H7 (cell line): ENCODE measurements around the gene NHS. TPM values are rescaled to one million over a fixed set of nuclear protein-coding genes. Genes with fewer than 3 reads are reported as not detected.

Experiments used
- DNase-seq: peaks from one replicate; pipeline ENCODE4 v3.0.0; 2012
- H3K27me3 ChIP-seq: 2 replicates; pipeline ENCODE4 v1.6.0; 2011; ENCODE audit warnings: mild to moderate bottlenecking, low read length; ENCODE audit not compliant: control insufficient read depth, insufficient read depth
- H3K36me3 ChIP-seq: replicated peaks from 2 replicates; pipeline ENCODE4 v1.5.1; 2011; ENCODE audit warnings: low read length; ENCODE audit not compliant: control insufficient read depth, insufficient read depth
- H3K4me3 ChIP-seq: 2 replicates; pipeline ENCODE4 v1.5.1; 2011; ENCODE audit warnings: low read depth, mild to moderate bottlenecking, control low read depth, low read length, moderate library complexity; ENCODE audit not compliant: insufficient read depth
- total RNA-seq: library from RNA; depleted of rRNA; stranded (reverse); fragments of >200 nt; shearing (Covaris generic); gene quantifications from 2 replicates; pipeline ENCODE4 v1.2.3, GENCODE V29; 2014

NHS gene
- total RNA-seq, 1 experiment from 2014 or later = 5.2 TPM

DNA sequence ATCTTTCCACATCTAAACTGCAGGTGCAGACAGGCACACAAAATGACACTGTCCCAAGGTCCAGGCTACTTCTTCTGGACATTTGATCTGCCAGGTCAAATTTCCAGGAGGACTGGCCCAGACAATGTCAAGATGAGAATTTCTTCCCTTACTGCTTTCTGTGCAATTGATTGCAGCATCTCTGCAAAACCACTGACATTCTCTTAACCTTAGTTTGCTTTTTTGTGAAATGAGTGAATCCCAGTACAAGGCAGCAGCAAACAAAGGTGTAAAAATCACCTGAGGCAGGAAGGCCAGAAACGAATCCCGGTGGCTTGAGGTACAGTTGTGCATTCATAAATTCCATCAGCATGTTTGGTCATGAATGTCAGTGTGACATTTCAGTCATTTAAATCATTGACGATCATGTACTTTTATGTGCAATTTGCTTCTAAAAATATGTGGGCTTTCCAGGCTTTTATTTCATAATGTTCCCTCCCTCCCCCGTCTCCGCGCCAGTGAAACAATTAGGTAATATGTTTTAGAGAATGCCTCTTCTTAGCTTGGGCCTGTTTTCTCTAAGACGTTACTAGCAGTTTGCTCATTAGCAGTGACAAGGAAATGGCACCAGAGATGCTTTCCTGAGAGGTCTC is 39.1 kb downstream of the NHS start:
- no peaks in the 10 kb centered on the region for H3K36me3 ChIP-seq
- H3K27me3 ChIP-seq = no peaks in the 10 kb centered on the region
- no peak for DNase-seq
- no peak overlapping the region for H3K4me3 ChIP-seq

DNA sequence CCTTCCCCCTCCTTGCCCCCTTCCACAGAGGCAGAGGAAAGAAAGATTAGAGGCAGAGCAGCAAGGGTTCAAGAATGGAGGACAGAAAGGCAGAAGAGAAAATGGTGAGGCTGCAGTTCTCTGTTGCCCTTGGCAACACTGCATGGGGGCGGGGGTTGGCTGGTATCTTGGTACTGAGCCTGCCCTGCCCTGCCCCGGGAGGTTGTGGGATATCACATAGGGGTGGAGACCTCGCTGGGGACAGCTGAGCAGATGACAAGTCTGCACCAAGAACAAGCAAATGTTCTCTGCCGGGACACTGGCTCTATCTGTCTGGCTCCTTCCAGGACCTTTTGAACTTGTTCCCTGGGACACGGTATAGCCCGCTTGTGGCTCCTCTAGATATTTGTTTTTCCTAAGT is 39.8 kb downstream of the NHS start:
- H3K4me3 ChIP-seq = peak overlapping the region; percentile 14
- no peaks in the 10 kb centered on the region for H3K36me3 ChIP-seq
- no peak for DNase-seq
- H3K27me3 ChIP-seq = no peaks in the 10 kb centered on the region

DNA sequence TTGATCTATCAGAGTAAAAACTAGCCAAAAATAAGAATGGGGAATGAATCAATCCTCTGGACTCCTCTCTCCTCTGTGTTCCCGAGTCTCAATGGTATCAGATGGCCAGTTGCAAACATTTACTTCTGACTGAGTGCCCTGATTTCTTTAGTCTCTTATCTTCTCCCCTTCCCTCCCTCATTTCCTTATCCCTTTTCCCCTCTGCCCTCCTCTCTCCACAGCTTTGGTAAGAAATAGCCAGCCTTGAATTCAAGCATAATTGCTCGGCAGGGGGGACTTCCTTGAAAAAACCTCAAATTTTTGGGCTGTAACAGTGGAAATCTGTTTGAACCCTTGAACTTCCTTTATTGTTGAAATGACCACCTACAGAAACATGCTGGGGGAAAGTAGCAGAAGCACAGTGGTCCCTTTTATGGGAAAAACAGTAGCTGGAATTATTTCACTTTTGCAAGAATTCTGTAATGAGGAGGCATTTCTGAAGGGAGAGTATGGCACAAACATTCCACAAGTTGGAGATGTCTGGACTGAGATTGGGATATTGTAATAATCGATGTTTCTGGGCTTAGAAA is 40.3 kb downstream of the NHS start:
- H3K27me3 ChIP-seq = no peaks in the 10 kb centered on the region
- H3K36me3 ChIP-seq = no peaks in the 10 kb centered on the region
- H3K4me3 ChIP-seq = peak overlapping the region; percentile 14
- DNase-seq = no peak

DNA sequence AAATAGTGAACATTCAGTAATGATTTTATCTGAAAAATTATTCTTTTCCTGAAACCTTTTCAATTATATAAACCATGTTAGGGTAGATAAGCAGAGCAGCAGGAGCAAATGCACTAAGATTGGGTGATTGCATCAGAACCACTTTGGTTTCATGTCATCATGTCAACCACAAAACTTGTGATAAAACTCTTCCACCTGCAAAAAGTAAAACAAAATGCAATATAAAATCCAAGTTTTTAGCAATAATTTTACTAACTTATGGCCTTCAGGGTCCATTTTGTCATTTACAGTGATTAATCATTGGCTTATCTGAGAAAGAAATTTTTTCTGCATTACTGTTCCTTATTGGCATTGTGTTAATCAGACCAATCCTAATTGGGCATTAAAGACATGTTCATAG is 42.4 kb downstream of the NHS start:
- Histone ChIP-seq H3K27me3 (no peaks in the 10 kb centered on the region), H3K36me3 (no peaks in the 10 kb centered on the region), H3K4me3 (no peak overlapping the region)
- no peak for DNase-seq

DNA sequence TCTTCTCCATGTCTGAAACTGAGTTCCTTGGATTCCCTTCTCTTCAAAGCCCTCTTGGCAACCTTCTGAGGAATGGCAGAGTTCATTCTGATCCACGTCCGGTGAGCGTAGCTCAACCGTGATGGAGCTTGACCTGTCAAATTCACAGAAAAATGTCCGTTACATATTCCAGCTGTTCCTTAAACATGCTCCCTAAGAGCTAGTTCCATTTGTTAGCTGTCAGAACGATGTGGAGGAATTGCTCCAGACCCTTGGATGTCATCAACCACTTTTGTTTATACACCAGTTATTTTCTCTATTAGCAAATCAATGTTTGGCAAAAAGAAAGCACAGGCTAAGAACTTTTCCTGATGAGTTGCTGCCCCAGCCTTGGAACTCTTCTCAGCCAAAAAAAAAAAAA is 50.1 kb downstream of the NHS start:
- H3K27me3 ChIP-seq = no peaks in the 10 kb centered on the region
- H3K4me3 ChIP-seq = no peak overlapping the region
- no peak for DNase-seq
- no peaks in the 10 kb centered on the region for H3K36me3 ChIP-seq

DNA sequence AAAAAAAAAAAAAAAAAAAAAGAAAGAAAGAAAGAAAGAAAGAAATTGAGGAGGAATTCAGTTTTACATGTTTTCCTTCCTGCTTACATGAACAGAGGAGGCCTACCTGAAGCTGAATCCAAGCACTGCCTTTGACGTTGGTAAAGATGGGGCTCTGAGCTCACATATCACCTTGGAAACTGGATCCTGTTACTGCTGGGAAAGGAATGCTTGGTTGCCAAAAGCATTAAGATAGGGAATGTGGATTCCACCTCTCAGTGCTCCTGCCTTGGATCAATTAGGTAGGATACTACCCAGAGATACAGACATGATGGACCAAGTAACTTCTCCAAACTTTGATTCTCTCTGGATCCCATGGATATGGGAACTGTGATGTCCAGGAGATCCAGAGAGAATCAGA is 50.6 kb downstream of the NHS start:
- Histone ChIP-seq H3K4me3 (no peak overlapping the region), H3K36me3 (no peaks in the 10 kb centered on the region), H3K27me3 (no peaks in the 10 kb centered on the region)
- no peak for DNase-seq

DNA sequence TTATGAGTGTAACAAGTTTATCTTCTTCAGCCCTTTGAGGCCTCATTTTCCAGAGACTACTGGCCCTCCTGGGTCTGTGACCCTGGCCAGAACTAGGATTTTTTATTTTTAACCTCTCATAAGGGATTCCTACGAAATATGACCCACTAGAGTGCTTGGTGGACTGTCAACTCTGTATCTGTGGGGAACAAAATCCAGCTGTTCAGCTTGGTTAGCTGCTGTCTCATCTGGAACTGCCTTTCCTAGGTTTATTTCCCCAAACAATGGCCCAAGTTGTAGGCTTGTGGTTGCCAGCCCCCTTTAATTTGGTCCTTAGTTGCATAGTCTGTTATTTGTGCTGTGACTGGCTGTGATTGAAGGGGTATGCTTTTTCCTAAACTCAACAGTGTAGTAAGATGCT is 56.2 kb downstream of the NHS start:
- H3K27me3 ChIP-seq = no peaks in the 10 kb centered on the region
- no peak overlapping the region for H3K4me3 ChIP-seq
- DNase-seq = no peak
- no peaks in the 10 kb centered on the region for H3K36me3 ChIP-seq

DNA sequence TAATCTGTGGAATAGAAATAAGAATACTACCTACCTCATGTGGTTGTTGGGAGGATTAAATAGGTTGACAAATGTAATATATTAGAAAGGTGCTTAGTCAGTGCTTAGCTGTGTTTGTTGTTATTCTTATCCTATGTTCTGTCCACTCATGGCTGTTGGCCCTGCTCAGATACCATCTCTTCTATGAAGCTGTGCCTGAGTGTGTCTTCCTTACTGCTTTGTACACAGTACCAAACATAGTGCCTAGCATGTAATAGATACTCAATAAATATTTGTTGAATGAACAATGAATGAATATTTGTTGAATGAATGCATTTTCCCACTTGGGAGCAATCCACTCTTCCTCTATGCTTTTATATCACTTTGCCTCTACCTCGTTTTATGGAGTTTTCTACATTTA is 57.2 kb downstream of the NHS start:
- no peak for DNase-seq
- Histone ChIP-seq H3K4me3 (no peak overlapping the region), H3K36me3 (no peaks in the 10 kb centered on the region), H3K27me3 (no peaks in the 10 kb centered on the region)

DNA sequence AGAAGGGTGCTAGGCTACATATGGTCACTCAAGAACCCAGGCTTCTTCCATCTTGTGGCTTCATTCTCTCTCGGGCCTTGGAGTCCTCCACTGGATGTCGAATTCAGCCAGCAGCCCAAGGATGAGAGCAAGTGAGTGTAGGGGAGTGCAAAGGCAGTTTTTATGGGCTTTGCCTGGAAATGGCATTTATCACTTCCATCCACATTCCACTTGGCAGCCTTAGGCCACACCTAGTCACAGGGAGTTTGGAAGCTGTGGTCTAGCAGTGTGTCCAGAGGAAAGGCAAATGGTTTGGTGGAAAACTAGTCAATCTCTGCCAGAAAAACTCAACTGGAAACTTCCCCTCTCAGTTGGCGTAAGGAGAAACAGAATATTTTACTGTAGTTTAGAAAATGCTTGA is 59.0 kb downstream of the NHS start:
- H3K27me3 ChIP-seq = no peaks in the 10 kb centered on the region
- no peak for DNase-seq
- no peak overlapping the region for H3K4me3 ChIP-seq
- H3K36me3 ChIP-seq = no peaks in the 10 kb centered on the region

DNA sequence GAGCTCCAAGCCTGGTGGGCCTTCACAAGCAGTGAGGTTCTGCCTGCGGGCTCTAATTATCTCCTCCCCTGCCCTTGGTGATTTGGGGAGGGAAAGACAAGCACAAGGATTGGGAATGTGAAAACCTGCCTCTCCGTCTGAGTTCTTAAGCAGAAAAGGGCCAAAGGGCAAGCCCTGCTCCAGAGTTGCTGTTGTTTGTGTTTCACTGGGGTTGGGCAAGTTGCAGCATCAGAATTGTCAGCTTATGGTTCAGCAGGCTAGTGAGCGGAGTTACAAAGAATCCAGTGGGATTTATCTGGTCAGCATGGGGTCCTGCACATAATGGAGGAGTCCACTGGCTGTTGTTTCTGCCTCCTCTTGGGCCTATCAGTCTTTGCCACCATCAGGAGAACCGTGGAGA is 60.5 kb downstream of the NHS start:
- Histone ChIP-seq H3K4me3 (no peak overlapping the region), H3K36me3 (no peaks in the 10 kb centered on the region), H3K27me3 (no peaks in the 10 kb centered on the region)
- peak; percentile 25 for DNase-seq

DNA sequence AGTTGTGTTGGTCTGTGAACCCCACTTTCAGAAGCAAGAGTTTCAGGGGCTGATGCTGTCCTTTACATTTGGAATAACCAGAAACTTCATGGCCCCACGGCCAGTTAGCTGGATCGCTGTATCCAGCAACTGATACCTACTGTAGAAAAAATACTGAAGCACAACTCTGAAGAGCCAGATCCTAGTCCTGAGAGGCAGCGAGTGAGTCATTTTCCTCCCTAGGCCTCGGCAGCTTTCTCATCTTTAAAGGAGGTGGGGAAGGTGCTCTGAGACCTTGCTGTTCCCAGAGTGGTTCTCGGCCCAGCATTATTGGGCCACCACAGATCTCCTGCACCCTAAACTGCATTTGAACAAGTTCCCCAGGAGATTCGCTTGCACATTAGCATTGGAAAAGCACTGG is 63.2 kb downstream of the NHS start:
- Histone ChIP-seq H3K36me3 (no peaks in the 10 kb centered on the region), H3K27me3 (no peaks in the 10 kb centered on the region), H3K4me3 (no peak overlapping the region)
- no peak for DNase-seq

DNA sequence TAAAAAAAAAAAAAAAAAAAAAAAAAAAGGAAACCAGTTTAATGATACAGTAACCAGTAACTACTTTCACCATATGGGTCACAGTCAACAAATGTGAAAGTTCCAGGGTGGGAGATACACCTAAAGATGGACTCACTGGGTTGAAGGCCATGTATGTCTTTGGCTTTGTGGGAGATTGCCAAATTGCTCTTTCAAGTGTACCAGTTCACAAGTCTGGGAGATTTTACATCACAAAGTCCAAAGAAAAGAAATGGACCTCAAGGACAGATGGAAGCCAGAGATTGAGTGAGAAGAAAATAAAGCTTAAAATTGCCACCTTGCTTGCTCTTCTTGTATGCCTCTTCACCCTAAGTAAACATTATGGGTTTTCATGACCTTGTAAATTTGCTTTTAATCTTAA is 65.3 kb downstream of the NHS start:
- DNase-seq = no peak
- H3K4me3 ChIP-seq = no peak overlapping the region
- H3K27me3 ChIP-seq = no peaks in the 10 kb centered on the region
- no peaks in the 10 kb centered on the region for H3K36me3 ChIP-seq

DNA sequence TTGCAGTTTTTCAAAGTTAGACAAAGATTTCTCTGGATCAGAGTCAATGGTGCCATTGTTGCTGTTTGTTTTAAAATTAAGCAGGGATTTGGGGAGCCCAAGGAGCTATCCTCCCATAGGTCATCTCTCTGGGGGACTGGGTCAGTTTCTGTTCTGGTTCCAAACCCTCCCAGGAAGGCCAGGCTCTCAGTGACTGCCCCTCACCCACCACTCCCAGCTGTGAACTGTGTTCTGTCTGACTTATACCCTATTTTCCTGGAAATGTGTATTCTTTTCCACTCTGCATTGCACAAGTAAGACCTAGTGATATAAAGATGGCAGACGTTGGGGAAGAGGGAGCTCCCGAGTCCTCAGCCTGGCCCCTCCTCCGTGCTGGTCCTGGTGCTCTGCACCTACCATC is 65.8 kb downstream of the NHS start:
- Histone ChIP-seq H3K4me3 (no peak overlapping the region), H3K27me3 (no peaks in the 10 kb centered on the region)
- DNase-seq = no peak

DNA sequence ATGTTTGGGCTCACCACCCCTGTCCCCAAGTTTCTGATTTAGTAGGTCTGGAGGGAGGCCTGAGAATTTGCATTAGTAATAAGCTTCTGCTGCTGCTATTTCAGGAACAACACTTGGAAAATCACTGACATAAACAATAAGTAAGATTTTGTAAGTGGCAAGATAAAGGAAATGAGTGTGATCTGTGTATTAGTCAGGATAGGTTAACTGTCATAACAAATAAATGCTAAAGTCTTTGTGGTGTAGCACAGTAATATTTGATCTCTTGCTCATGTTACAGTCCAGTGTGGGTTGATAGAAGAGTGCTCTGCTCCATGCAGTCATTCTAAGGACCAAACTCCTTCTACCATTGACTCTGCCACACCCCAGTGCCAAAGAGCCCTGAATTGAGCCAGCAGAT is 67.0 kb downstream of the NHS start:
- no peak overlapping the region for H3K4me3 ChIP-seq
- DNase-seq = no peak
- no peaks in the 10 kb centered on the region for H3K36me3 ChIP-seq
- no peaks in the 10 kb centered on the region for H3K27me3 ChIP-seq

More for the DNA sequence above, 65.8 kb downstream of the NHS start:
- no peaks in the 10 kb centered on the region for H3K36me3 ChIP-seq

DNA sequence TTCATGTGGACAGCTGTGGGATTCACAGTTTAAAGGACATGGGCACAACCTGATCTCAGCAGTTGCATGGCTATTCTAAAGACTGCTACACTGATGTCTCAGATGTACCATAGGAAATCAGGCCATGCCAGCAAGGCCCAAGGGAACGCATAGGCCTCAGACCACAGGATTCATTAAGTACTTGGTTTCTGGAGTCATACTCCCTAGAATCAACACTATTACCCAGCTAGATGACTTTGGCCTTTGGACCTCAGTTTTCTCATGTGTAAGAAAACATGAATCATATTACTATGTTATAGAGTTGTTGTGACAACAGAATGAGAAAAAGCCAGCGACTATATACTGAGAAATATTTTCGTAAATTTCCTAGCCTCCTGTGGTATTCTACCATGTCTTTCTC is 67.9 kb downstream of the NHS start:
- Histone ChIP-seq H3K27me3 (no peaks in the 10 kb centered on the region), H3K4me3 (no peak overlapping the region), H3K36me3 (no peaks in the 10 kb centered on the region)
- no peak for DNase-seq

DNA sequence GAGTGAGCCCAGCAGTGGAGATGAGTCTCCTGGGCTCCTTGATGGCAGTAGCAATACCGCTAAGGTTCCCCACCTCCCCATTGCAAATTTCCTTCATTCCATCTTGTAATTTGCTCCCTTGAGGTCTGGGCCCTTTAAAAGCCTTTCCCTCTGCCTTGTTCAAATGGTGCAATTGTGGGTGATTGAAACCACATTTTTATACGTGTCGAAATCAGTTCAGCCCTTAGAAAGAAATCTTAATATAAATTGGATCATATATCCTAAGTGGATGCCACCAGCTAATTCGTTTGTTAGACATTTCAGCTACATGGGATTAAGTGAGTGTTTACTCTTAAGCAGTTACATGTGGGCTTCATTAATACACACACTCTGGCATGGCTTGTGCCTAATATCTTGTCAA is 68.6 kb downstream of the NHS start:
- no peaks in the 10 kb centered on the region for H3K36me3 ChIP-seq
- no peak overlapping the region for H3K4me3 ChIP-seq
- no peaks in the 10 kb centered on the region for H3K27me3 ChIP-seq
- no peak for DNase-seq
